Activated naive CD4-positive, alpha-beta T cell treated with anti-CD3 and anti-CD28 coated beads, Interleukin-2, amount 50 U/mL, for 72 hours (primary cell): ENCODE results near the gene SLCO6A1. TPM values are rescaled to one million over a fixed set of nuclear protein-coding genes. Genes with fewer than 3 reads are reported as not detected.
"Not testable (repeated sequence)": the region's sequence is repeated elsewhere in the genome, so short reads cannot be mapped to it uniquely, and the experiment has no call there.

Experiments used
- ATAC-seq, 2 donors: fragments of 150-1000 bp; cut with Tn5 transposase; 2 replicates each; pipeline ENCODE4 v1.10.0; 2021; ENCODE audit warnings: mild to moderate bottlenecking in 2 of 2, moderate library complexity in 2 of 2
- DNase-seq, 2 donors: peaks; one replicate each; pipeline ENCODE4 v3.0.0; 2021 to 2022; ENCODE audit warnings: low spot score in 2 of 2
- H3K27ac Mint-ChIP-seq, 2 donors: one replicate each; pipeline ENCODE4 v1.8.0; 2022; ENCODE audit warnings: mild to moderate bottlenecking in 2 of 2, mixed read lengths in 2 of 2
- H3K36me3 Mint-ChIP-seq, 2 donors: one replicate each; pipeline ENCODE4 v1.8.0; 2022; ENCODE audit warnings: mixed read lengths in 2 of 2
- H3K9me3 Mint-ChIP-seq, 2 donors: one replicate each; pipeline ENCODE4 v1.8.0; 2022; ENCODE audit warnings: mixed read lengths in 2 of 2
- total RNA-seq, 2 donors: library from RNA; stranded (reverse); gene quantifications; one replicate each; pipeline ENCODE4 v1.2.3, GENCODE V29; 2022

SLCO6A1 gene
- total RNA-seq, 2 donors from 2014 or later = not detected

DNA sequence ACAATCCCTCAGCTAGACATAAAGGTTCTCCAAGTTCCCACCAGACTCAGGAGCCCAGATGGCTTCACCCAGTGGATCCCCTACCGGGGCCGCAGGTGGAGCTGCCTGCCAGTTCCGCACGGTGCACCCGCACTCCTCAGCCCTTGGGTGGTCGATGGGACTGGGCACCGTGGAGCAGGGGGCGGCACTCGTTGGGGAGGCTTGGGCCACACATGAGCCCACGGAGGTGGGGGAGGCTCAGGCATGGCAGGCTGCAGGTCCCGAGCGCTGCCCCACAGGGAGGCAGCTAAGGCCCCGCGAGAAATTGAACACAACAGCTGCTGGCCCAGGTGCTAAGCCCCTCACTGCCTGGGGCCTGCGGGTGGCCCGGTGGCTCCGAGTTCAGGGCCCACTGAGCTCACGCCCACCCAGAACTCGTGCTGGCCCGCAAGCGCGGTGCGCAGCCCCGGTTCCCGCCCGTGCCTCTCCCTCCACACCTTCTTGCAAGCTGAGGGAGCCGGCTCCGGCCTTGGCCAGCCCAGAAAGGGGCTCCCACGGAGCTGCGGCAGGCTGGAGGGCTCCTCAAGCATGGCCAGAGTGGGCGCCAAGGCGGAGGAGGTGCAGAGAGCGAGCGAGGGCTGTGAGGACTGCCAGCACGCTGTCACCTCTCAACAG, 7.4 kb downstream of the SLCO6A1 start:
- not testable (repeated sequence) for H3K9me3 Mint-ChIP-seq, DNase-seq, H3K27ac Mint-ChIP-seq, ATAC-seq, H3K36me3 Mint-ChIP-seq

DNA sequence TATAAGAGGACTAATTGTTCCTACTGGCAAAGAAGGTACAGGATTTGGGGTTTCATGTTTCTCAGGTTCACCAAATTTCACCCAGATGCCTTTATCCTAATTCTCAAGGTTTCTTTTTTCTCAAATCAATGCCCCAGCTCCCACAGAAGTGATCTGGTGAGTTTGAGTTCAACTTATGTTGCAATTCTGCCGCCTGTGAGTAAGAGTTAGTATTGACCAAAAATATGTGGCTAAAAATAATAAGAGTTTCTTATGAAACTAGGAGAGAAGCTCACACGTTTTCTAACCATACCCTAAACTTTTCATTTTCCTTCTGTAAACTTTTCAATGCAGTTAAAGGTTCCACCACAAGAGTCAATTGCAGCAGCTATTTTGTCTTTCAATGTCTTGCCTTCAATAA, 15.1 kb downstream of the SLCO6A1 start:
- Mint-ChIP-seq H3K9me3 (no peaks in the 10 kb centered on the region), H3K36me3 (no peaks in the 10 kb centered on the region), H3K27ac (no peak overlapping the region)
- ATAC-seq (no peak), DNase-seq (no peak)

DNA sequence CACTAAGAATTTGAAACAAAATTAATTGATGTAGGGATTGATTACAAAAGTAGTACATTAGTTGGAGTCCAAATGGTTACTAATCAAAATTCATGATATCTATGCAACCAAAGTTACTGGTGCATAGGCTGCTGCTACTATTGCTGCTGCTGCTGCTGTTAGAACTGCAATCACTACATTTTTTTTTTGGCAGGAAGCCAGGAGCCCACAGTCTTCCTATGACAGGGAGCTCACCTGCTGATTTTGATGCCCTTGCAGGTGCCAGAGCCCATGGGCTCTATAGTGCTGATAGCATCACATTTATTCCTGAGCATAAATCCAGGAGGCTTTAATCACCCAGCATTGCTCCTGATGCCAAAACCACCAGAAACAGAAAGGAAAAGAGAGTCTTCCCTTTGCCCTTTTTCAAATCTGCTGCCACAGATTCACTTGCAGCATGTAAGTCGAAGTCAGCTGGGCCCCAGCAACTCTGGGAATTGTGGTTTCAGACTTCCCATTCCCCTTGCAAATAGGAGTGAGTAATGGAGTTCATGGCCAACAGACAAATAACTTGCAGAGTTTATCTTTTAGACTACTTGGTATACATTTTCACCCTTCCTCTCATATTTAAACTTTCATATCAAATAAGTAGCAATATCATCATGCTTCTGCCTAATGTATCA, 17.6 kb downstream of the SLCO6A1 start:
- Mint-ChIP-seq H3K9me3 (no peaks in the 10 kb centered on the region), H3K27ac (no peak overlapping the region), H3K36me3 (no peaks in the 10 kb centered on the region)
- DNase-seq (no peak), ATAC-seq (no peak)

DNA sequence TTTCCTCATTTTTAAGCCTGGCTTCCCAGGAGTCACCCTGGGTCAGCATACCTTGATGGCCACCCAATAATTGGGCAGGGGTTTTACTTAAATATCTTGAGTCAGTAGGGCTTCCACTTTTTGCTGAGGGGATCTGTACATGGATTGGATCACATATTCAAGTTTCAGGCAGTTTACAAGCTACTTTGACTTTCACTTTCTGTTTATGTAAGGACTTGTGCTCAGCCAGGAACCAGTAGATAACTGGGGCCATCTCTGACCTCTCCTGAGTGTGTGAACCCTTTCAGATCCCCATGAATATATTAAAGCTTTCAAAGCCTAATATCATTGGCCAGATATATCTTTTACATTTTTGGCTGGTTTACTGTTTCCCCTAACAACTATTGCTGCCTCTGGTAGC, 45.1 kb downstream of the SLCO6A1 start:
- Mint-ChIP-seq H3K36me3 (no peaks in the 10 kb centered on the region), H3K27ac (no peak overlapping the region), H3K9me3 (no peaks in the 10 kb centered on the region)
- DNase-seq (no peak), ATAC-seq (no peak)

DNA sequence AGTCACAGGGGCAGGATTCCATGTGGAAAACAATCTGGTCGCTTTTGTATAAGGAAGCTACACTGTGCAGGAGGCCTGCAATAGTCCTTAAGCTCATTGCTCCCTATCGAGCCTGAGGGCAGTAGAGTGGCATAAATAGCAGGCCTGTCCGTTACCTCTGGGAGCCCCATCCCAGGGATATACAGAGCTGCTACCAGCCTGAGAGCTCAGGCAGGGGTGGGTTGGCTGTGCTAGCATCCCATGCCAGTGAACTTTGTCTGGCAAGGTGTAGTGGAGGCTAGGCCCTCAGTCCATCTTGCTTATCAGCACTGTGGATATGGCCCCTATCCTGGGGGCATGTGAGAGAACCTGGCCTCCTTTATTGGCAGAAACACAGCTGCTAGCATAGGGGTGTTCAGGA, 47.7 kb downstream of the SLCO6A1 start:
- no peaks in the 10 kb centered on the region for H3K36me3 Mint-ChIP-seq
- peaks cover 7 to 8% of the 10 kb centered on the region in 2 donors for H3K9me3 Mint-ChIP-seq
- ATAC-seq (no peak), DNase-seq (no peak)
- no peak overlapping the region for H3K27ac Mint-ChIP-seq

DNA sequence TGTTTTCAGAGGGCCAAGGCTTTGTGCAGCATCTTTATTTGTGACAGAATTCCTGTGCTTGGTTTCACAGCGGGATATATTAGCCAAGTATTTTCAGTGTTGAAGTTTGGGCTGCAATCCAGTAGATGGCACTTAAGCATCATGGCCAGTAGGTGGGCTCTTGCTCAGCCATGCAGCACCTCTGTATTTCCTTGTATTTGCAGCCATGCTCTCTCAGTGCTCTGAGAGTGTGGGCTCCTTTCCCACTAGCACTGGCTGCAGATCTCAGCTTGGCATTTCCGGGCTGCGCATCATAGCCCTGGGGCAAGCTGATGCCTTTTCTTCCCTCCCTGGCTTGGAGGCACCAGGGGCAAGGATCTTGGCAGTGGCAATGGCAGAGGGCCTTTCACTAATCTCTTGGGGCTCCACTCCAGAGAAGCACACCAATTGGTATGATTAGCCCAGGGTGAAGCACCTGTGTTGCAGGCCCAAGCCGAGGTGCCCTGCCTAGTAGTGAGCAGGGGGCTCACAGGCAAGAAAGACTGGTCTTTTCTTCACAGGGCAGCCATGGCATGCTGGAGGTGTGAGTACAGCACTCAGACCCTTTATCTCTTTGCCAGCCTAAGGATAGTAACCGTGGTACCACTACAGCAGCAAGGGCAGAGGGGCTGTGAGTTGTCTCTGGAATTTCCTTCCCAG, 48.3 kb downstream of the SLCO6A1 start:
- DNase-seq = no peak
- H3K9me3 Mint-ChIP-seq = peaks cover 7 to 8% of the 10 kb centered on the region in 2 donors
- no peaks in the 10 kb centered on the region for H3K36me3 Mint-ChIP-seq
- H3K27ac Mint-ChIP-seq = no peak overlapping the region
- no peak for ATAC-seq

DNA sequence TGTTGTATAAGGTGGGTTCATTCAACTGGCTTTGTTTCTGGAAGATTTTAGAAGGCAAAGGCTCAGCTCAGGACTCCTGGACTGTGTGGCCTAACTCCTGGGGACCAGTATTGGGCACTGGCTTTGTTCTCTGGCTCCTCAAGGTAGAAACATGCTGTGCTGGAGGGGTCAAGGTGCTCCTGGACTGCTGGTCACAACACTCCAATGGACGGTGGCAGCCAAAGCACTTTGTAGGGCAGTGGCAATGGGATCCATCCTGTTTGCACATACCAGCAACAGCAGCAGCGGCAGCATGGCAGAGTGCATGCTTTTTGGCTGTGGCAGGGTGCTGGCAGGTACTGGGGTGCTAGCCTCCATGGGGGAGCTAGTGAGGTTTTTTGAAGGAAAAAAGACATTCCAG, 65.3 kb downstream of the SLCO6A1 start:
- DNase-seq = no peak
- Mint-ChIP-seq H3K36me3 (peaks cover 0 to 5% of the 10 kb centered on the region in 2 donors), H3K9me3 (peaks cover 8 to 14% of the 10 kb centered on the region in 2 donors), H3K27ac (no peak overlapping the region)
- ATAC-seq = no peak

DNA sequence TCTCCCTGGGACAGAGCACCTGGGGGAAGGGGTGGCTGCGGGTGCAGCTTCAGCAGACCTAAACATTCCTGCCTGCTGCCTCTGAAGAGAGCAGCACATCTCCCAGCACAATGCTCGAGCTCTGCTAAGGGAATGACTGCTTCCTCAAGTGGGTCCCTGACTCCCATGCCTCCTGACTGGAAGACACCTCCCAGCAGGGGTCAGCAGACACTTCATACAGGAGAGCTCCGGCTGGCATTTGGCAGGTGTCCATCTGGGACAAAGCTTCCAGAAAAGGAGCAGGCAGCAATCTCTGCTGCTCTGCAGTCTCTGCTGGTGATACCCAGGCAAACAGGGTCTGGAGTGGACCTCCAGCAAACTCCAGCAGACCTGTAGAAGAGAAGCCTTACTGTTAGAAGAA, 77.2 kb downstream of the SLCO6A1 start:
- Mint-ChIP-seq H3K27ac (no peak overlapping the region), H3K9me3 (peaks cover 19 to 23% of the 10 kb centered on the region in 2 donors), H3K36me3 (peaks cover 0 to 6% of the 10 kb centered on the region in 2 donors)
- DNase-seq (no peak), ATAC-seq (no peak)

DNA sequence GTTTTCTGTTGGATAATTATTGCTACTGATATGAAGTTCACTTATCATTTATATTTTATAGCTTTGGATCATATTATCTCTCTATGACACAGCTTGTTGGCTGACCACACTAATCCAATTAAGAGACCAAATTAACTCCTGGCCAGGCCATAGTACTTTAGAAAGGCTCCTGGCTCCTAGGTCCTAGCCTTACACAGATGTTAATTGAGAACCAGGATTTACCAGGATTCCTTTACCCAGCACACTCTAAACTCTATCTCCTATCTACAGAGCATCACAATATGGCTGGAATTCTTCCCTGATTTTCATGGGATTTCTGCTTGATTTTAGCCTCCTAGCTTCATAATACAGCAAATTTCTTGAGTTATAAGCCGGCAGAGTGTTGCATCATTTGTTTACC, 80.3 kb downstream of the SLCO6A1 start:
- no peak overlapping the region for H3K27ac Mint-ChIP-seq

DNA sequence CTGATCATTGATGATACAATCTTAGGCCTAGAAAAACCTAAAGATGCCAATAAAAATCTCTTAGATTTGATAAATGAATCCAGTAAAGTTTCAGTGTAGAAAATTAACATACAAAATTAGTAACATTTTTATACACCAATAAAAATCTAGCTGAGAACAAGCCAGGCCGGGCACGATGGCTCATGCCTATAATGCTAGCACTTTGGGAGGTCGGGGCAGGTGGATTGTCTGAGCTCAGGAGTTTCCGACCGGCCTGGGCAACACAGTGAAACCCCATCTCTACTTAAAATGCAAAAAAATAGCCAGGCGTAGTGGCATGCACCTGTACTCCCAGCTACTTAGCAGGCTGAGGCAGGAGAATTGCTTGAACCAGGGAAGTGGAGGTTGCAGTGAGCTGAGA, 84.4 kb downstream of the SLCO6A1 start:
- Mint-ChIP-seq H3K27ac (no peak overlapping the region), H3K36me3 (no peaks in the 10 kb centered on the region), H3K9me3 (no peaks in the 10 kb centered on the region)
- ATAC-seq (no peak), DNase-seq (no peak)

More for the DNA sequence above, 80.3 kb downstream of the SLCO6A1 start:
- peaks cover 0 to under 1% of the 10 kb centered on the region in 2 donors for H3K36me3 Mint-ChIP-seq
- H3K9me3 Mint-ChIP-seq = peaks cover 10 to 11% of the 10 kb centered on the region in 2 donors
- DNase-seq (no peak), ATAC-seq (no peak)

DNA sequence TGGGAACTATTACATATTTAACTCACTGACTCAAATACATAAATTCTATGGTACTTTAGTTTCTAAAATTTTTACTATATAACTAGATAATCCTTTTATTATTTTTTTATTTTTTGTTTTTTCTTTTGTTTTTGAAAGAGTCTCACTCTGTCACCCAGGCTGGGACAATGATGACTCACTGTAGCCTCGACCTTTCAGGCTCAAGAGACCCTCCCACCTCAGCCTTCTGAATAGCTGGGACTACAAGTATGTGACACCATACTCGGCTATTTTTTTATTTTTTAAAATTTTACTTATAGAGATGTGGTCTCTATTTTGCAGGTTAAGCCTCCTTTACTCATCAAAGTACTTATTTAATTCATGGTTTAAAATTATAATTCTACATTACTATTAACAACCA, 110.6 kb downstream of the SLCO6A1 start:
- H3K9me3 Mint-ChIP-seq = peaks cover 0 to 14% of the 10 kb centered on the region in 2 donors
- no peak for DNase-seq
- no peak overlapping the region for H3K27ac Mint-ChIP-seq
- peaks cover 0 to 9% of the 10 kb centered on the region in 2 donors for H3K36me3 Mint-ChIP-seq
- ATAC-seq = no peak

DNA sequence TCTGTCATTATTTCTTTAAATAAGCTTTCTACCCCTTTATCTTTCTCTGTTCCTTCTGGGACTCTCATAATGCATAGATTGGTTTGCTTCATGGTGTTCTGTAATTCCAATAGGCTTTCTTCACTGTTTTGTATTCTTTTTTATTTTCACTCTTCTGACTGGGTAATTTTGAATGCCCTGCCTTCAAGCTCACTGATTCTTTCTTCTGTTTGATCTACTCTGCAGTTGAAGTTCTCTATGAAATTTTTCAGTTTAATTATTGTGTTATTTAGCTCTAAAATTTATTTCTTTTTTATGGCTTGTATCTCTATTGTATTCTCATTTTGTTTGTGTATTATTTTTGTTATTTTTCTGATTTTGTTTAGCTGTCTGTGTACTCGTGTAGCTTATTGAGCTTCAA, 113.4 kb downstream of the SLCO6A1 start:
- Mint-ChIP-seq H3K36me3 (peaks cover 0 to 9% of the 10 kb centered on the region in 2 donors), H3K9me3 (peaks cover 0 to 14% of the 10 kb centered on the region in 2 donors), H3K27ac (no peak overlapping the region)
- DNase-seq (no peak), ATAC-seq (no peak)

DNA sequence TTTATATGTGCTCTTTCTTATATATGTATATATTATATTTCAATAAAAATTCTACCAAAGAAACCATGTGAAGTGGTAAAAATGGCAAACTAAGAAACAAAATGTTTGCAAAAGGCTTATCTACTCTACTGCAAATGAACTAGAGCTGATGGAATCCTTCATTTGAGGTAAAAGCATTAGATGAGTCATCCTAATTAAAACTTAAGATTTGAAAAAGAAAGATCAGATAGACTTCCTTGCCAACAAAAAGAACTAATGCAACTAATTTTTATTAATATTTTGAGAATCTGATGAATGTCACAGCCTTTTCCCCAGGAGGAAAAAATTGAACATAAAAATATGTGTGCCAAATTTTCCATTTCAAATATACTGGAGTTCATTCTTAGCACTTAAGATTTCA, 118.6 kb downstream of the SLCO6A1 start:
- ATAC-seq (no peak), DNase-seq (no peak)
- Mint-ChIP-seq H3K9me3 (peaks cover 0 to 7% of the 10 kb centered on the region in 2 donors), H3K36me3 (peaks cover 0 to 4% of the 10 kb centered on the region in 2 donors), H3K27ac (no peak overlapping the region)

DNA sequence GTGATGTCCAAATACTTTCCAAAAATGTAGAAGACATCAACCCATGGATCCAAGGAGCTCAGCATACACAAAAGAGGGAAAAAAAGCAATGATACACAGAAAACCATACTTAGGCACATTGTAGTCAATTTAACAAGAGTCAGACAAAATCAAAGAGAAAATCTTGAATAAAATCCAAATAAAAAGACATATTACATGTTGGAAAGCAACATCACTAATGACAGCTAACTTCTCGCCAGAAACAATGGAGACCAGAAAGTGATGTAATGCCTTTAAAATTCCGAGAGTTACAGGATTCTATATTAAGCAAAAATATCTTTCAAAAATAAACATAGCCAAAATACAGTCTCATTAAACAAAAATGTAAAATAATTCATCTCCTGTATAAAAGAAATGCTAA, 122.9 kb downstream of the SLCO6A1 start:
- no peak for ATAC-seq
- Mint-ChIP-seq H3K9me3 (no peaks in the 10 kb centered on the region), H3K36me3 (no peaks in the 10 kb centered on the region), H3K27ac (no peak overlapping the region)
- DNase-seq = no peak

DNA sequence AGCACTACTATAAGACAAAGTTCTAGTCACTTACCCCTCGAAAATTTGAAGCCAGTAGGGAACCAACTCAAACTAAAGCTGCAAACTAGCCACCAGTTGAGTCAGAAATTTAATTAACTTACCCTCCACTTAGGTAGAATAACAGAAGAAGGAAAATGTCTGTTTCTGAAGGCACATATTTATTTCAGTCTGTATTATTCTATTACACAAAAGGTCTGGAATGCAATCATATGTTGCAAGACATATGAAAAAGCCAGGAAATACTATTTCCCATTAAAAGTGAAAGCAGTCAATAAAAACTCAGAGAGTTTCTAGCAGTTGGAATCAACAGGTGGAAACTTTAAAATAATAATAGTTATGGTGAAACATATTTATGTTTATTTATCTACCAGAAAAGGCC, 123.5 kb downstream of the SLCO6A1 start:
- H3K27ac Mint-ChIP-seq = no peak overlapping the region
- H3K36me3 Mint-ChIP-seq = no peaks in the 10 kb centered on the region
- H3K9me3 Mint-ChIP-seq = no peaks in the 10 kb centered on the region
- DNase-seq = no peak
- no peak for ATAC-seq

DNA sequence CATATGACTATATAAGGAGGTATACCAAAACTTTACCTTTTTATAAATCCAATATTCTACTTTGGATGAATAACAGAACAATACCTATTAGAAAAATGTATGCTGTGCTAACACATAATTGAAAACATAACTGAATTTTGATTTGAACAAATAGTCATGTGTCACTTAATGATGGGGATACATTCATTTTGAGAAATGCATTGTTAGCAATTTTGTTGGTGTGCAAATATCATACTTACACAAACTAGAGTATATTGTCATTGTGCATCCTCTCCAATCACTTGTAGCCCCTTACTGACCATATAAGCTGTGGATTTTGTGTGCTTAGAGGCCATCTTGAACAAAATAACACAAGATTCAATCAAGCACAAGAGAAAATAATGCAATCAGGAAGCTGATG, 130.4 kb downstream of the SLCO6A1 start:
- H3K36me3 Mint-ChIP-seq = no peaks in the 10 kb centered on the region
- no peaks in the 10 kb centered on the region for H3K9me3 Mint-ChIP-seq
- no peak overlapping the region for H3K27ac Mint-ChIP-seq
- DNase-seq (no peak), ATAC-seq (no peak)

DNA sequence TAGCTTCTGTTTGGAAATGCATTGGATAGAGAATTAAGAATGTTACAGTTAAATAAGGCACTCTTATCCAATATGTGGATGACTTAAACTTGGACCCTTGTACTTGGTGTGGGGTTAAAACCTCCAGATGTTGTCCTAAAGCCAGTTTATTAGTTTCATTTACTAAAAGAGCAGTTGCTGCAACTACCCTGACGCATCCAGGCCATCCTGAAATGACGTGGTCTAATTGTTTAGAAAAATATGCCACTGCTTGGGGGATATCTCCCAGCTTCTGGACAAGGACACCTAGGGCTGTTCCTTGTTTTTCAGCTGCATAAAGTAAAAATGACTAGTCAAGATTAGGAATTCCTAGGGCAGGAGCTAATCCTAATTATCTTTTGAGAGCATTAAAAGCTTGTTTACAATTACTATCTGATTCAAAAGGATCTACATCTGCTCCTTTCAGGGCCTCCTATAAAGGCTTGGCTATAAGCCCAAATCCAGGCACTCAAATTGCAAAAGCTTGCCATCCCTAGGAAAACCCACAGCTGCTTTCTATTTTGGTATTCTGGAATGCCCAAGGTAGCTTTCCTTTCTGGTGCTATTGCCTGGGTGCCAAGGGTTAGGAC, 157.0 kb downstream of the SLCO6A1 start:
- H3K36me3 Mint-ChIP-seq = no peaks in the 10 kb centered on the region

More for the DNA sequence above, 157.0 kb downstream of the SLCO6A1 start:
- ATAC-seq = no peak
- H3K9me3 Mint-ChIP-seq = no peaks in the 10 kb centered on the region
- H3K27ac Mint-ChIP-seq = no peak overlapping the region
- no peak for DNase-seq
